Activated CD4-positive, alpha-beta T cell treated with anti-CD3 and anti-CD28 coated beads, Interleukin-2, Interleukin-4, amounts not matched to agents 100 ng/mL and 50 ng/mL, durations not matched to agents 16 hours and 8 hours (primary cell): ENCODE measurements around the gene SAT2.

Experiments
- DNase-seq: peaks from one replicate; pipeline ENCODE4 v3.0.0-alpha.2; 2020; ENCODE audit warnings: low spot score

Gene SAT2

GRCh38 chr17:7591596-7591995 lies 36.0 kb downstream of the SAT2 start:
- DNase-seq, result no peak

DNA sequence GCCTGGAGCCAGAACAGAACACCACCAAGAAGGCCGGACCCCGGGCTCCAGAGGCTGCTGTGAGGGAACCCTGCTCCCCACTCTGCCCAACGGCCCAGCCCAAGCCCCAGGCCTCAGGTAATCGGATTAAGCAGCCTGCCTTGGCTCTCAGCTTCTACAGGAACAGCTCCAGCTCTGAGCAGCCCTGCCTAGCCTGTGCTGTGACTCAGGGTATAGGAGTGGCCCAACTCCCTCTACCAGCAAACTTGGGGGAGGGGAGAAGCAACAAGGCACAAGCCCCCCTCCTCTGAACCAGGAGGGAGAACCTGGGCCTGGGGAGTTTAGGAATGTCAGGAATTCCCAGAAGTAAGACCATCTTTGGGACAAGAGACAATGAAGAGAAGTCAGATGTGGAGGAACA lies 36.9 kb downstream of the SAT2 start:
- DNase-seq, result no peak

- no peak for DNase-seq
These were observed 37.5 kb downstream of the SAT2 start, which contains the start of gene SOX15 for GRCh38 chr17:7589891-7590691. SOX15 (minus strand) TSS chr17:7590094; CDS start chr17:7589676, 418 bp downstream.

DNA sequence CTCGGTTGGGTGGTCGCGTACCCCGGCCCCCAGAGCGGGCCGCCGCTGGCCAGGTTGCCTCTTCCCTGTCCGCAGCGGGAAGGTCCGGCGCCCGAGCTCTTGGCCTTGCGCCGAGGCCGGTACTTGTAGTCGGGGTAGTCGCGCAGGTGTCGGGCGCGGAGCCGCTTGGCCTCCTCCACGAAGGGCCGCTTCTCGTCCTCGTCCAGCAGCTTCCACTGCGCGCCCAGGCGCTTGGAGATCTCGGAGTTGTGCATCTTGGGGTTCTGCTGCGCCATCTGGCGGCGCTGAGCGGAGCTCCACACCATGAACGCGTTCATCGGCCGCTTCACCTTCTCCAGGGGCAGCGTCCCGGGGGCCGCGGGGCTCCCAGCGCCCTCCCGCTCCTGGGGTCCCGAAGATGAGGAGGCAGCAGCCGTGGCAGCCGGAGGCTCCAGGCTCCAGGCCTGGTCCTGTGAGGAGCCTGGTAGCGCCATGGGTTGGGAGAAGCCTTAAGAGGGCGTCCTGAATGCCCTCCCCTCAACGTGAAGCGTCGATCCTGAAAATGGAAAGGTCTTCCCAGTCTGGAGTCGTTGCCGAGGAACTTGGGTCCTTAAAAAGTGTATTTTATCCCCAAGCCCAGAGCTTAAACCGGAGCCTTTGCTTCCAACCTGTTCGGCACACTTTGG lies 38.3 kb downstream of the SAT2 start:
- DNase-seq, result peak; percentile 67

DNA sequence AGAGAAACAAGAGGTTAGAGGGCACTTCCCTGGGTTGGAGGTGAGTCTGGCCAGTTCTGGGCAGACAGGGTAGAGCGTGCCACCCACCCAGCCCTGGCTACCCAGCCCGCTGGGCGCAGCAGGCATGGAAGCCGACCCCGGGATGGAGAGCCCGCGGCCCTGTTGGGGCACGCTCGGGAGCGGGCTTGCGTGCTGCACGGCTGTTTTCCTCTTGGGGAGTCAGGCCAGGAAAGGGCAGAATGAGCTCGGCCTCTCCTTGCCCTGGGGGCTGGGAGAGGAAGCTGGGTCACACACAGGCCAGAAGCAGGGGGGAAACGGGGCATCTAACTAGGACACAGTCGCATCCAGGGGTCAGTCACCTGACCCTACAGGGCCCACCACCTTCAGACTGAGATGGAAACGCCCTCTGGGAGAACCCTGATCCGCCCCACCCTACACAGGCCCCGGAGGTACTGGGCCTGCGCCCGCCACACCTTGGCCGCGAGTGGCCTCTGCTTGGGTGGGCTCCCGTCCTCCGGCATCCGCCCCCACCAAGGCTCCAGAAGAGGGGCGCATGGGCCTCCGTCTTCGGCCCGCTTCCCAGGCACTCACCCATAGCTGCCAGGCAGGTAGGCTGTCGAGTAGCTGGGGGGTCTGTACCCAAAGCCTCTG lies 38.9 kb downstream of the SAT2 start:
- DNase-seq, result no peak

DNA sequence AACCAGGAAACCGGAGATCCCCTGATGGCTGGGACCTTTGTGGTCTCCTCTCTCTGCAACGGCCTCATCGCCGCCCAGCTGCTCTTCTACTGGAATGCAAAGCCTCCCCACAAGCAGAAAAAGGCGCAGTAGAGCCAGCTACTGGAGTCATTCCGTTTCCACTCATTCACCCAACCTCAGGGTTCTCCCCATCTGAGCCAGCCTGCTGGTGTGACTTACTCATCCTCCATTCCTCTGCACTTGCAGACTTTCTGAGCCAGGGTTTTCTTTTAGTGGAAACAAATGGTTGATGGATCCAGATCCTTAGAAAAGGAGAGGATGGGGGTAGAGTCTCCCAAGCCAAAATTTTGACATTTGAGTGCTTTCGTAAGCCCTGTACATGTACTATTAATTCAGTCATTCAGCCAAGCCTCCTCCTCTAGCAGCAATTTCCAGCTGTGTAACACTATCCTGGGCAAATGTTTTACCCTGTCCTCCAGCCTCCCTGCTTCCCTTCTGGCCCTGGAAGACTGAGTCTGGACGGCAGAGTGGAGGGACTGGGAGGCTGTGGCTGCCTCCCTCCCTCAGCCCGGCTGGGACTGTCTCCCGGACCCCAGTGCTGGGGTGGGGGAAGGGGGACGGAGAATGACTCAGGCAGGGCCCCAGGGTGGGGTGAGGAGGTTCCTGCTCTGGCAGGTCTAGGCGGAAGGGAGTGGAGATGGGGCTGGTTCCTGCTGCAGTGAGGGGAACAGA lies 40.0 kb downstream of the SAT2 start:
- no peak for DNase-seq

DNA sequence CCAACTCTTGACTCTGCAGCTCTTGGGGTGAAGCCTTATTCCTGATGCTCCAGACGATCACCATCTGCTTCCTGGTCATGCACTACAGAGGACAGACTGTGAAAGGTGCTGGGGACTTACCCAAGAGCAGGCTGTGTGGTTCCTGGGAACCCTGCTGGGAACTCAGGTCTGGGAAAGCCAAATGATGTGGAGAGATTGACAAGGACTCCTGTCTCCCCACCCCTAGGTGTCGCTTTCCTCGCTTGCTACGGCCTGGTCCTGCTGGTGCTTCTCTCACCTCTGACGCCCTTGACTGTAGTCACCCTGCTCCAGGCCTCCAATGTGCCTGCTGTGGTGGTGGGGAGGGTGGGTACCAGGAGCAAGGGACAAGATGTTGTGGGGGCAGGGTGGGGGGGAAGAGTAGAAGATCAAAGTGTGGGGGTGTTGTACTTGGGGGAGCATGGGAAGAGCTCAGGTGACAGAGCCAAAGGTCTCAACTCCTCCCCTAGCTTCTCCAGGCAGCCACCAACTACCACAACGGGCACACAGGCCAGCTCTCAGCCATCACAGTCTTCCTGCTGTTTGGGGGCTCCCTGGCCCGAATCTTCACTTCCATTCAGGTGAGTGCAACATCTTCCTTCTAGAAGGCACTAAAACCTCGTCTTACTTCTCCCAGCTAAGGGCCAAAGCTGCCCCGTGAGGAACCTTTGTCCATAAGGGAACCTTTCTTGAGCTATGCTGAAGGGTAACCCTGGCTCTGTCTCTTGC lies 40.8 kb downstream of the SAT2 start:
- no peak for DNase-seq

- peak; percentile 97 for DNase-seq
These were observed 44.1 kb downstream of the SAT2 start, which contains the start of gene MPDU1 for GRCh38 chr17:7583253-7584109. MPDU1 (plus strand) TSS chr17:7583852; CDS start chr17:7583863, 11 bp downstream.

- DNase-seq, result no peak
These were observed 45.0 kb downstream of the SAT2 start for GRCh38 chr17:7582396-7583252.

- no peak for DNase-seq
These were observed 46.7 kb downstream of the SAT2 start for GRCh38 chr17:7580604-7581575.

- no peak for DNase-seq
These were observed 47.6 kb downstream of the SAT2 start for GRCh38 chr17:7579834-7580603.

GRCh38 chr17:7579001-7579833 lies 48.4 kb downstream of the SAT2 start, which contains the start of gene CD68:
CD68 (plus strand) TSS chr17:7579638; CDS start chr17:7579678, 40 bp downstream.
- DNase-seq, result peak; percentile 89

DNA sequence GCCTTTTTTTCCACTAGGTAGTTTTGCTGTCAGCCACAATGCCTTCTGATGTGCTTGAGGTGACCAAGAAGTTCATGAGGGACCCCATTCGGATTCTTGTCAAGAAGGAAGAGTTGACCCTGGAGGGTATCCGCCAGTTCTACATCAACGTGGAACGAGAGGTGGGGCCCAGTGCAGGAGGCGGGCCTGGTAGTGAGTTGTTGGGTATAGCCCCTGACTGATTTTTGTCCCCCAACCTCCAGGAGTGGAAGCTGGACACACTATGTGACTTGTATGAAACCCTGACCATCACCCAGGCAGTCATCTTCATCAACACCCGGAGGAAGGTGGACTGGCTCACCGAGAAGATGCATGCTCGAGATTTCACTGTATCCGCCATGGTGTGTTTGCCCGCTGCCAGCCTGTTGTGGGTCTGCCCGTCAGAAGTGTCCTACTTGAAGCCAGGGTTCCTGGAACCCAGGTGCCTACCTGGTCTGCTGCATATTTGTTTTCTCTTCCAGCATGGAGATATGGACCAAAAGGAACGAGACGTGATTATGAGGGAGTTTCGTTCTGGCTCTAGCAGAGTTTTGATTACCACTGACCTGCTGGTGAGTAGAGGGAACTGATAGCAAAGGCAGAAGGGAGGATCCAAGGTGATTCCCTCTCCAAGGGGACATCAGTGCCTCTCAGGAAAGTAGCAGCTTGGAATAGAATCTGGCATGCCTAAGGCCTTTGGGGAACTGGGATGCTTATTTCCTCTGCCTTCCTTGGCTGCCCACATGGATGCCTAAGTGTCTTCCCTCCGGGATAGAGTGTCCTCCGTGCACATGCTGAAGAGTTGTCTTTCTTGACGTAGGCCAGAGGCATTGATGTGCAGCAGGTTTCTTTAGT lies 50.1 kb downstream of the SAT2 start:
- no peak for DNase-seq

GRCh38 chr17:7576432-7576937 lies 51.1 kb downstream of the SAT2 start:
- no peak for DNase-seq
